ENCODE measurements around the gene RPS15A. TPM values are rescaled to one million over a fixed set of nuclear protein-coding genes. Genes with fewer than 3 reads are reported as not detected.

Gene RPS15A
- total and polyA plus RNA-seq, 2 of the 8 experiments (the other 6 are each of a cell fraction or from before 2014, with no cell fraction given) = 1,784 to 5,666 TPM

GRCh38 chr16:18796377-18796776 lies 6.2 kb upstream of the RPS15A start:
- CTCF ChIA-PET (ENCODE audit: partially characterized antibody) = no interaction called here
- TF ChIP-seq HDAC6 (IDR thresholded peaks at IDR 0.05; ENCODE audit: low read depth, low read length) (no peak), EP300 (IDR thresholded peaks at IDR 0.05; ENCODE audit: borderline replicate concordance in 1 of 2, low read depth in 2 of 2, low read length in 2 of 2) (no peak), CBX5 (IDR thresholded peaks at IDR 0.05; ENCODE audit: low read depth, low read length) (no peak), KDM4A (IDR thresholded peaks at IDR 0.05; ENCODE audit: low read depth, low read length, severe bottlenecking) (no peak), CBX8 (IDR thresholded peaks at IDR 0.05; ENCODE audit: borderline replicate concordance, low read depth, low read length) (no peak), JUND (IDR thresholded peaks at IDR 0.05; ENCODE audit: low read length) (no peak), HDAC2 (IDR thresholded peaks at IDR 0.05; ENCODE audit: borderline replicate concordance in 1 of 2, low read depth in 2 of 2, low read length in 2 of 2) (no peak)

More at GRCh38 chr16:18796377-18796776, 6.2 kb upstream of the RPS15A start:
- POLR2A ChIA-PET (ENCODE audit: partially characterized antibody) = interaction anchor here (14.2 kb wide), 1 partner anchor 9 kb away, joined by 503 read pairs; the partner anchor contains the start of gene ARL6IP1
- H2AFZ ChIP-seq (ENCODE audit: low read length) = no peak overlapping the region
- no peak overlapping the region for H2BK15ac ChIP-seq (ENCODE audit: low read length)
- peaks cover 4 to 7% of the 10 kb centered on the region in 2 experiments for H4K20me1 ChIP-seq (replicated peaks in 1 of 2; ENCODE audit: control insufficient read depth in 1 of 2, insufficient read depth in 2 of 2, low read length in 2 of 2)
- peaks cover 0 to 3% (median under 1%) of the 10 kb centered on the region in 4 experiments; a peak in 2 of 7 replicates for H3K4me1 ChIP-seq (replicated peaks in 1 of 4; ENCODE audit: control insufficient read depth in 3 of 4, insufficient read depth in 4 of 4, low read length in 3 of 4)
- no peak overlapping the region for H3K23ac ChIP-seq (ENCODE audit: insufficient read length)
- H3K4ac ChIP-seq (replicated peaks; ENCODE audit: insufficient read length, low read depth, low read length) = no peak overlapping the region
- no peak overlapping the region for H4K91ac ChIP-seq (replicated peaks; ENCODE audit: insufficient read length, low read length)
- H3K18ac ChIP-seq (ENCODE audit: extremely low read depth, low read length) = no peak overlapping the region
- H3K4me3 ChIP-seq (ENCODE audit: extremely low read depth in 1 of 4, insufficient read depth in 2 of 4, low read depth in 3 of 4, low read length in 4 of 4) = no peak overlapping the region
- no peaks in the 10 kb centered on the region for H3K27me3 ChIP-seq (replicated peaks in 1 of 4; ENCODE audit: control insufficient read depth in 3 of 4, extremely low read depth in 1 of 4, insufficient read depth in 3 of 4, low read length in 3 of 4)
- H3K79me2 ChIP-seq (ENCODE audit: control insufficient read depth in 1 of 2, insufficient read depth in 2 of 2, low read length in 2 of 2) = peaks cover 16 to 46% of the 10 kb centered on the region in 2 experiments
- DNase-seq (ENCODE audit: low read depth in 1 of 2, low spot score in 2 of 2) (no peak), FAIRE-seq (no peak)
- no peak overlapping the region for H2BK5ac ChIP-seq (ENCODE audit: low read depth, low read length)
- no peak overlapping the region for H3K14ac ChIP-seq (ENCODE audit: insufficient read length)
- no peak overlapping the region for H4K8ac ChIP-seq (ENCODE audit: extremely low read depth, insufficient read depth, low read length)
- no peak overlapping the region for H3K4me2 ChIP-seq (ENCODE audit: insufficient read depth in 1 of 2, low read depth in 2 of 2, low read length in 2 of 2)
- 96% methylated on average over 1 of the region's 1 CpG; no CpG with 5 or more reads in 1 of the 2 experiments for WGBS, 2 experiments (ENCODE audit: extremely low coverage in 1 of 2, insufficient coverage in 1 of 2, insufficient read length in 1 of 2, insufficient replicate concordance in 2 of 2, low coverage in 1 of 2, low lambda C conversion rate in 2 of 2, missing lambda C conversion rate in 1 of 2)
- no peaks in the 10 kb centered on the region for H3K23me2 ChIP-seq (ENCODE audit: low read depth, low read length)
- H2AK5ac ChIP-seq (ENCODE audit: low read depth, low read length) = no peak overlapping the region
- no peak overlapping the region for H3K9ac ChIP-seq (replicated peaks in 1 of 4; ENCODE audit: extremely low read depth in 1 of 4, low read depth in 3 of 4, low read length in 3 of 4)
- H3K36me3 ChIP-seq (ENCODE audit: control insufficient read depth in 2 of 4, insufficient read depth in 4 of 4, low read length in 3 of 4) = peaks cover 10 to 66% (median 30%) of the 10 kb centered on the region in 4 experiments
- no peaks in the 10 kb centered on the region for H3K9me3 ChIP-seq (ENCODE audit: insufficient read depth in 2 of 2, low read depth in 1 of 2, low read length in 1 of 2)
- H4K5ac ChIP-seq (ENCODE audit: insufficient read length, low read depth, low read length) = no peak overlapping the region
- no peak overlapping the region for H2BK120ac ChIP-seq (replicated peaks; ENCODE audit: low read depth, low read length)
- H2BK20ac ChIP-seq (ENCODE audit: low read length) = no peak overlapping the region
- H3K56ac ChIP-seq (replicated peaks; ENCODE audit: insufficient read length, low read depth, low read length) = no peak overlapping the region
- no peaks in the 10 kb centered on the region for H3K79me1 ChIP-seq (ENCODE audit: low read depth, low read length)
- no peak overlapping the region for H2BK12ac ChIP-seq (ENCODE audit: low read depth, low read length)
- H3K27ac ChIP-seq (ENCODE audit: low read depth, low read length) = no peak overlapping the region
